Stomach (tissue), 9 donors: ENCODE data around the gene LIN28B. TPM values are rescaled to one million over a fixed set of nuclear protein-coding genes. Genes with fewer than 3 reads are reported as not detected.

ENCODE experiments used
- DNase-seq, 2 donors: peaks; one replicate each; pipeline versions ENCODE4 v3.0.0 to v3.0.0-alpha.2; 2013 to 2019
- H3K27ac ChIP-seq, 5 donors: fragments of 200-600 bp in 4 of 5; sonication (generic) in 4 of 5; one replicate each; pipeline ENCODE4 v1.5.1; 2013 to 2019; ENCODE audit warnings: mild to moderate bottlenecking in 1 of 5, moderate library complexity in 1 of 5
- H3K27me3 ChIP-seq, 3 donors: fragments of 200-600 bp; sonication (generic); one replicate each; pipeline ENCODE4 v1.5.1; 2017 to 2019; ENCODE audit warnings: mixed run types in 1 of 3
- H3K36me3 ChIP-seq, 4 donors: fragments of 200-600 bp; sonication (generic); 1 replicate in 3 of 4; 2 replicates in 1 of 4; pipeline ENCODE4 v1.5.1; 2016 to 2019
- H3K4me1 ChIP-seq, 4 donors: fragments of 200-600 bp; sonication (generic); one replicate each; pipeline ENCODE4 v1.5.1; 2016 to 2019
- H3K4me3 ChIP-seq, 4 donors: fragments of 200-600 bp; sonication (generic) in 3 of 4; one replicate each; pipeline ENCODE4 v1.5.1; 2016 to 2019; ENCODE audit warnings: mild to moderate bottlenecking in 1 of 4
- H3K9me3 ChIP-seq, 4 donors: fragments of 200-600 bp; sonication (generic); one replicate each; pipeline ENCODE4 v1.5.1; 2016 to 2019
- EP300 ChIP-seq: sonication (generic); formaldehyde crosslinking; IDR thresholded peaks from one replicate; pipeline ENCODE4 v1.6.1; 2017; ENCODE audit warnings: antibody characterized with exemption
- POLR2A ChIP-seq, 4 donors: fragments of 450-650 bp; IDR thresholded peaks; one replicate each; pipeline ENCODE4 v1.6.1; 2016; ENCODE audit warnings: antibody characterized with exemption in 4 of 4, control low read depth in 2 of 4, mild to moderate bottlenecking in 1 of 4, moderate library complexity in 1 of 4
- POLR2AphosphoS5 ChIP-seq, 3 donors: sonication (generic); formaldehyde crosslinking; IDR thresholded peaks; one replicate each; pipeline ENCODE4 v1.6.1; 2016; ENCODE audit warnings: antibody characterized with exemption in 3 of 3
- WGBS, 5 donors: extraction: QIAGEN DNeasy Blood & Tissue Kit in 3 of 5; methylation state at CpG; one replicate each; pipeline versions ENCODE4 v1.1.5 to v1.1.7; 2013 to 2018; 5-methylcytosine and 5-hydroxymethylcytosine counted together
- intact Hi-C: fragments of 100-400 bp; cut with DNase I; formaldehyde crosslinking; loops from one replicate; pipeline ENCODE4 v1.15.1; 2023; ENCODE audit warnings: low total_unique reads
- polyA plus RNA-seq, 3 donors: library from polyadenylated mRNA; stranded (reverse); fragments of 200-250 nt; gene quantifications; one replicate each; pipeline ENCODE4 v1.2.3, GENCODE V29; 2013
- total RNA-seq, 5 donors: library from RNA; depleted of rRNA; stranded (reverse); fragments of >200 nt; gene quantifications; one replicate each; pipeline versions ENCODE4 v1.1.0 to v1.2.3, GENCODE V29; 2014 to 2016
- TF ChIP-seq, protein P1 (sequence below), 7 experiments: fragments of 450-650 bp in 4 of 7; fragments of 200-600 bp in 3 of 7; sonication (generic) in 3 of 7; IDR thresholded peaks; one replicate each; pipeline ENCODE4 v1.5.1; 2016 to 2019; ENCODE audit warnings: antibody characterized with exemption in 7 of 7, control low read depth in 2 of 7, mild to moderate bottlenecking in 1 of 7
- donor health status: healthy with polysubstance abuse.
- donor health status: Bipolar disorder and iron deficiency.
- donor health status: healthy.

The LIN28B gene
- total and polyA plus RNA-seq, 8 donors, result not detected

DNA sequence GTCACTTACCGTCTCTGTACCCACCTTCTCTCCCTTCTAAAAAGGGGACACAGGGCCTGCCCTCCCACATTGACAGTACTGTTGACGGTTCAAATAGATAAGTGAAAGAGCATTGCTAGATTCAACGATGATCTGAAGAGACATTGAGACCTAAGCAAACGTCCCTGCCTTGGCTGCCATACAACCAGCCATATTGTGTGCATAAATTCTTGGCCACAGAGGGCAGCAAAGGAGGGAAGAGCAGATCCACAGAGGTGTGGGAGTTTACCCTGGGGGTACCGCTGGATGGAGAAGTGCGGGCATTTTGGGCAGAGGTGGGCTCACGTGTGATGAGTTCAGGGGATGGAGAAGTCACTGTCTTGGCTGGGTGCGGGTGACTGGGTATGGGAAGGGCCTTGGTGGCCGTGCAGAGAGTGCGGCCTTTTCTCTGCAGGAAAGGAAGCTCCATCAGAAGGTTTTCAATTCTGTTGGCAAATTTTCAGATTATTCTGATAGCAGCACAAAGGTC is 137.3 kb downstream of the LIN28B start:
- 90 to 92% (median 91%) methylated on average over 10 of the region's 10 CpGs for WGBS, 5 donors
- no peak for DNase-seq
- intact Hi-C loops, result loop anchor here (10.0 kb wide), 1 partner anchor 311 kb away; the partner anchor contains the start of gene PREP
- Histone ChIP-seq H3K27ac (no peak overlapping the region), H3K4me3 (no peak overlapping the region), H3K4me1 (peaks cover 0 to 9% (median 0%) of the 10 kb centered on the region in 4 donors), H3K36me3 (peaks cover 0 to 29% (median 11%) of the 10 kb centered on the region in 4 donors), H3K9me3 (no peaks in the 10 kb centered on the region), H3K27me3 (no peaks in the 10 kb centered on the region)
- TF ChIP-seq POLR2AphosphoS5 (IDR thresholded peaks at IDR 0.05) (no peak), POLR2A (IDR thresholded peaks at IDR 0.05) (no peak), EP300 (no peak)
- TF ChIP-seq, protein P1, sequence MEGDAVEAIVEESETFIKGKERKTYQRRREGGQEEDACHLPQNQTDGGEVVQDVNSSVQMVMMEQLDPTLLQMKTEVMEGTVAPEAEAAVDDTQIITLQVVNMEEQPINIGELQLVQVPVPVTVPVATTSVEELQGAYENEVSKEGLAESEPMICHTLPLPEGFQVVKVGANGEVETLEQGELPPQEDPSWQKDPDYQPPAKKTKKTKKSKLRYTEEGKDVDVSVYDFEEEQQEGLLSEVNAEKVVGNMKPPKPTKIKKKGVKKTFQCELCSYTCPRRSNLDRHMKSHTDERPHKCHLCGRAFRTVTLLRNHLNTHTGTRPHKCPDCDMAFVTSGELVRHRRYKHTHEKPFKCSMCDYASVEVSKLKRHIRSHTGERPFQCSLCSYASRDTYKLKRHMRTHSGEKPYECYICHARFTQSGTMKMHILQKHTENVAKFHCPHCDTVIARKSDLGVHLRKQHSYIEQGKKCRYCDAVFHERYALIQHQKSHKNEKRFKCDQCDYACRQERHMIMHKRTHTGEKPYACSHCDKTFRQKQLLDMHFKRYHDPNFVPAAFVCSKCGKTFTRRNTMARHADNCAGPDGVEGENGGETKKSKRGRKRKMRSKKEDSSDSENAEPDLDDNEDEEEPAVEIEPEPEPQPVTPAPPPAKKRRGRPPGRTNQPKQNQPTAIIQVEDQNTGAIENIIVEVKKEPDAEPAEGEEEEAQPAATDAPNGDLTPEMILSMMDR (IDR thresholded peaks at IDR 0.05), result no peak

DNA sequence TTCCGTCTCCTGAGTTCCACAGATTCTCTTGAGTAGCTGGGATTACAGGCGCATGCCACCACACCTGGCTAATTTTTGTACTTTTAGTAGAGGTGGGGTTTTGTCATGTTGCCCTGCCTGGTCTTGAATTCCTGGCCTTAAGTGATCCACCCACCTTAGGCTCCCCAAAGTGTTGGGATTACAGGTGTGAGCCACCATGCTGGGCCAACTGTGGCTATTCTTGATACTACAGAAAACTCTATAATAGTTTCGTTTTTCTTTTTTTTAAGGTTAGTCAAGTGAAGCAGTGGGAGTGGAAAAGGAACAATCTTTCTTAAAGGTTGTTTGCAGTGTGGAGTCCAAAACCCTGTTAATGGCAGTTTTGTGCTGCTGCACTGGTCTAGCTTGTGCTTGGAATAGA is 138.2 kb downstream of the LIN28B start:
- Histone ChIP-seq H3K27me3 (no peaks in the 10 kb centered on the region), H3K4me3 (no peak overlapping the region), H3K27ac (no peak overlapping the region), H3K36me3 (peaks cover 0 to 37% (median 16%) of the 10 kb centered on the region in 4 donors), H3K9me3 (no peaks in the 10 kb centered on the region), H3K4me1 (peaks cover 0 to 9% (median 0%) of the 10 kb centered on the region in 4 donors)
- TF ChIP-seq POLR2A (IDR thresholded peaks at IDR 0.05) (no peak), POLR2AphosphoS5 (IDR thresholded peaks at IDR 0.05) (no peak), EP300 (no peak)
- TF ChIP-seq, protein P1 (IDR thresholded peaks at IDR 0.05), result no peak
- intact Hi-C loops, result loop anchor here (10.0 kb wide), 1 partner anchor 310 kb away; the partner anchor contains the start of gene PREP
- 91 to 95% (median 92%) methylated on average over 3 of the region's 3 CpGs for WGBS, 5 donors
- DNase-seq, result no peak

DNA sequence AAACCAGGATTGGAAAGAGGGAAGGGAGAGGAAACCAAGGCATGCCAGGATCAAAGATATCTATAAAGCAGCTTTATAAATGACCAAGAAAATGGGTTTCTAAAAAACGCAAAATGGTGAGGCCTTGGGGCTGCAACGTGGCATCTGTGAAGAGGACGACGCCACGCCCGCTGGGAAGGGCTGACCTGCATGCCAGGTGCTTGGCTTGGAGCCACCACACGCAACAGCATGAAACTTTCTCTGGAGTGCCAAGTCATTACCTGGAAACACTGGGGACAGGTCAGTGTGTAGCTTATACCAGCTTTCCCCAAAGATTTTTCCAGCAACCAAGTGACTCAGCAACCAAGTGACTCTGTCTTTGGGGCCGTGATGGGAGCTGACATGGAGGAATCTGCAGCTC is 140.4 kb downstream of the LIN28B start:
- H3K4me3 ChIP-seq, result no peak overlapping the region
- intact Hi-C loops, result loop anchor here (10.0 kb wide), 1 partner anchor 308 kb away; the partner anchor contains the start of gene PREP
- no peaks in the 10 kb centered on the region for H3K27me3 ChIP-seq
- peak in 1 of 3 donors; percentile 10 for TF ChIP-seq POLR2AphosphoS5 (IDR thresholded peaks at IDR 0.05)
- no peak for TF ChIP-seq EP300
- WGBS, 5 donors, result 54 to 84% (median 65%) methylated on average over 8 of the region's 8 CpGs
- no peak overlapping the region for H3K27ac ChIP-seq
- DNase-seq, result peak in 1 of 2 donors; percentile 66
- H3K36me3 ChIP-seq, result peaks cover 0 to 43% (median 20%) of the 10 kb centered on the region in 4 donors
- no peaks in the 10 kb centered on the region for H3K4me1 ChIP-seq
- H3K9me3 ChIP-seq, result no peaks in the 10 kb centered on the region

DNA sequence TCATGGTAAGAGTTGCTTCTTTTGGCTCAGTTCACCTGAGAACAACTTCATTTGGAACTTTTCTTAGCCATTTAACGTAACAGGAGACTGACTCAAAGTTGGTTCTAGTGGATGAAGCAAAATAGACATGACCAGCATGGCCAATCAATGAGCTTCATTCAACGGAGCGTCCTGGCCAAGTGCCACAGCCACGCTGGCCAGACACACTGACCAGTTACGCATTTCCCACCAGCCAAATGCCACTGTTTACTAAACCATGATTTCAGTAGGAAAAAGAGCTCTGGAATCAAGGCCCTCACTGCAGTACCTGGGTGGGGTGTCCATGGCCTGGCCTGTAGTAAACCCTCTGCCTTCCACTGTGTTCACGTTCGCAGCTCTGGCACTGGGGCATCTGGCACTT is 142.5 kb downstream of the LIN28B start:
- H3K4me3 ChIP-seq, result no peak overlapping the region

More for the DNA sequence above, 142.5 kb downstream of the LIN28B start:
- TF ChIP-seq, protein P1 (IDR thresholded peaks at IDR 0.05), result no peak
- TF ChIP-seq EP300, result no peak
- no peaks in the 10 kb centered on the region for H3K27me3 ChIP-seq
- peaks cover 0 to 43% (median 20%) of the 10 kb centered on the region in 4 donors for H3K36me3 ChIP-seq
- intact Hi-C loops, result loop anchor here (10.0 kb wide), 1 partner anchor 305 kb away; the partner anchor contains the start of gene PREP
- no peak for DNase-seq
- H3K27ac ChIP-seq, result no peak overlapping the region
- no peaks in the 10 kb centered on the region for H3K9me3 ChIP-seq
- no peaks in the 10 kb centered on the region for H3K4me1 ChIP-seq
- WGBS, 5 donors, result 91 to 96% (median 94%) methylated on average over 7 of the region's 7 CpGs
